Progenitor cell of endocrine pancreas (in vitro differentiated cells): Measurements from ENCODE around the gene RRM1. TPM values are rescaled to one million over a fixed set of nuclear protein-coding genes. Genes with fewer than 3 reads are reported as not detected.
A peak's percentile ranks its signal among the peaks of the same experiment; 100 is the strongest.
"Not testable (repeated sequence)": the region's sequence is repeated elsewhere in the genome, so short reads cannot be mapped to it uniquely, and the experiment has no call there.

Experiments
- DNase-seq: peaks from one replicate; pipeline ENCODE4 v3.0.0; 2021; ENCODE audit warnings: low spot score; ENCODE audit not compliant: unreplicated experiment
- H3K27ac Mint-ChIP-seq: 2 replicates; pipeline ENCODE4 v1.8.0; 2021; ENCODE audit warnings: mild to moderate bottlenecking, moderate library complexity, mixed read lengths
- H3K27me3 Mint-ChIP-seq: 2 replicates; pipeline ENCODE4 v1.8.0; 2021; ENCODE audit warnings: mixed read lengths
- H3K36me3 Mint-ChIP-seq: 2 replicates; pipeline ENCODE4 v1.8.0; 2022; ENCODE audit warnings: mixed read lengths; ENCODE audit not compliant: insufficient read depth
- H3K4me1 Mint-ChIP-seq: 2 replicates; pipeline ENCODE4 v1.8.0; 2021; ENCODE audit warnings: low read depth, mixed read lengths
- H3K4me3 Mint-ChIP-seq: 2 replicates; pipeline ENCODE4 v1.8.0; 2021; ENCODE audit warnings: low read depth, mild to moderate bottlenecking, moderate library complexity, mixed read lengths
- H3K9me3 Mint-ChIP-seq: 2 replicates; pipeline ENCODE4 v1.8.0; 2021; ENCODE audit warnings: low read depth, mixed read lengths
- CTCF ChIP-seq: fragments of 200-600 bp; sonication (generic); IDR thresholded peaks from one replicate; pipeline ENCODE4 v1.5.0; 2021; ENCODE audit warnings: antibody characterized with exemption, mild to moderate bottlenecking; ENCODE audit not compliant: unreplicated experiment
- total RNA-seq: library from RNA; stranded (reverse); gene quantifications from 2 replicates; pipeline ENCODE4 v1.2.1, GENCODE V29; 2021

The RRM1 gene
- total RNA-seq, 1 donor from 2014 or later = 76.4 TPM

DNA sequence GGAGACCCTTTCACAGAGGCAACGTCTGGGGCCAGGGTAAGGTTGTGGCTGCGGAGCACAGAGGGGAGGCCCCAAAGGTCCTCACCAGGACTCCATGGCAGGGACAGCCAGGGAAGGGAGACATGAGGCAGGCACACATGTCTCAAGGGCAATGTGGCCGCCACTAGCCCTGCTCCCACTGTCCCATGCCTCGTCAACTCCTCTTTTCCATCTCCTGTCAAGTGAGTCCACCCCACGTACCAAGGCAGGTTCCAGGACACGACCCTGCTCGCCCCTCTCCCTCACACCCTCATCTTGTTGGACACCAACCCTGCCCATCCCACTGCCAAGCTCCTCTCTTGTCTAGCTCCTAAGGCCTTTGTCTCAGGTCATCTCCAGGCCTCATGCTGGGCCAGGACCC is 73.2 kb downstream of the RRM1 start:
- Mint-ChIP-seq H3K27me3 (peaks cover 10% of the 10 kb centered on the region), H3K27ac (no peak overlapping the region), H3K4me1 (no peaks in the 10 kb centered on the region), H3K4me3 (no peak overlapping the region), H3K9me3 (peaks cover 10% of the 10 kb centered on the region), H3K36me3 (peaks cover 3% of the 10 kb centered on the region)
- DNase-seq = no peak
- TF ChIP-seq CTCF = no peak

GRCh38 chr11:4175620-4176350 is 81.2 kb downstream of the RRM1 start:
- Mint-ChIP-seq H3K27ac (peak overlapping the region; percentile 29), H3K4me3 (peak overlapping the region; percentile 83)
- DNase-seq = peak; percentile 34
- not testable (repeated sequence) for H3K9me3 Mint-ChIP-seq, H3K27me3 Mint-ChIP-seq, H3K36me3 Mint-ChIP-seq, H3K4me1 Mint-ChIP-seq

DNA sequence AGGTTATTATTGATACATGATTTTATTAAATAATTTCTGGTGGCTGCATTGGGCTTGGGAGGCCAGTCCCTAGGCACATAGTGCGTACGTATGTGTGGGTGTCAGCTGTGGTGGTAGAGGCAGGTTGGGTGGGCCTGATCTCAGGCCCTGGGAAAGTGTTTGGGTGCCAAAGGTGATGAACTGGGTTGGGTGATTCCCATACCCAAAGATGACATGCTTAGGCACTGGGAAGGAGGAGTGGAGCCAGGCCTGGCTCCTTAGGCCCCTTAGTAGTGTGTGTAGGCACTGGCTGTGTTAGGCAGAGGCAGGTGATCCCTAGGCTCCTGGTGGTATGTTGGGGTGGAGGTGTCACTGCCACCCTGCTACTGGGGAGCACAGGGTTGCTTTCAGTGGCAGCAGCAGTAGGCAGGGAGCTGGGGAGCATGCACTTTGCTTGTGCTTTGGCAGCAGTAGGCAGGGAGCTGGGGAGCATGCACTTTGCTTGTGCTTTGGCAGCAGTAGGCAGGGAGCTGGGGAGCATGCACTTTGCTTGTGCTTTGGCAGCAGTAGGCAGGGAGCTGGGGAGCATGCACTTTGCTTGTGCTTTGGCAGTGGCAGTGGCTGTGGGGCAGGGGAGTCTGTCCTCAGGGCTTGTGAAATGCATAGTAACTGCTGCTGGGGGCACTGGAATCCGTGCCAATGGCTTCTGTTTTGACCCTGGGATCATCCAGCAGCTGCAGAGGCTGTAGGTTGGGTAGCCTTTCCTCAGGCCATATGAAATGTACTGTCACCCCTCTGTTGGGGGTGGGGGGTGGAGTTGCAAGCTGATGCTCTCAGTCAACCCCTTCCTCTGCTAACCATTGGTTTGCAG is 84.4 kb downstream of the RRM1 start:
- Mint-ChIP-seq H3K4me1 (peaks cover 1% of the 10 kb centered on the region), H3K27ac (no peak overlapping the region), H3K4me3 (no peak overlapping the region), H3K9me3 (peaks cover 8% of the 10 kb centered on the region), H3K27me3 (no peaks in the 10 kb centered on the region), H3K36me3 (peaks cover 5% of the 10 kb centered on the region)
- TF ChIP-seq CTCF = no peak
- DNase-seq = no peak

GRCh38 chr11:4180441-4181183 is 86.0 kb downstream of the RRM1 start:
- H3K4me3 Mint-ChIP-seq = no peak overlapping the region
- peaks cover 7% of the 10 kb centered on the region for H3K27me3 Mint-ChIP-seq
- DNase-seq = no peak
- peaks cover 8% of the 10 kb centered on the region for H3K9me3 Mint-ChIP-seq
- TF ChIP-seq CTCF = no peak
- peak overlapping the region; percentile 17 for H3K27ac Mint-ChIP-seq
- H3K36me3 Mint-ChIP-seq = peaks cover 5% of the 10 kb centered on the region
- peaks cover 1% of the 10 kb centered on the region for H3K4me1 Mint-ChIP-seq

DNA sequence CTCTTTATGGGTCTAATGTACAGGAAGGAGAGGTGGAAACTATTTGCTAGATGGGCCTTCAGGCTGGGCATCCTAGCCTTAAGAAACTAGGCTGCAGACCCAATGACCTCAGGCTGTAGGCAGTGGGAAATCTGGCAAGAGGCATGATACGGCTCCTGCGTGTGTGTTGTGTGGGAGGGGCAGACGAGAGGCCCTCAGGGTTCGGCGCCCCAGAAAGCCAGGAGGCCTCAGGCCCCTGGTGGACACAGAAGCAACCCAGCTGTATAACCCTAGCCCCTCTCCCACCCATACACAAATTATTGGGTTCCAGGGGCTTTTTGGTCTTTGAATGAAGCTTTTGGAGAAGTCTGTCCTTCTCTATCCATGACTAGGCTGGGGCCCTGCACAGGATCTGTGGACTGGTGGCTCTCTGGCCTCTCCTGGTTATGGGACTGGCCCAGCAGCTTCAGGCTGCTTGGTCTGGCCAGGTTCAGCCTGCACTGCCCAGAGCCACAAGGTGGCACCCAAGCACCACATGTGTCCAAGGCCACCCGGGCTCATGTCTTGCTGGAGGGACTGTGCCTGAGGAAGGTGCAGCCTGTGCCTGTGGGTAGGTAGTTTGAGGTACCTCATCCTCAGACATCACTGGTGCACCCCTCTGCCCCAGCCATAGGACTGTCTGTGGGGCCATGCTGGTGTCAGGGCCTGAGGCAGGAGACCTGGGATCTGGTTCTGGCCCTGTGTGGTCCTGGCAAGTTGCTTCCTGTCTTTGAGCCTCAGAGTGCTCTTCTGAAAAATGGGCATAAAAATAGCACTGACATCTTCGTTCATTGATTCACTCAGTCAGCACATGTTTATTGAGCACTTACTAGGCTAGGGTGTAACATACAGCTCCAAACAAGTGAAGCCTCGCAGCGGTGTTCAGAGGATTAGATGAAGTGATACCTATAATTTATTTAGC is 87.5 kb downstream of the RRM1 start:
- peaks cover 7% of the 10 kb centered on the region for H3K27me3 Mint-ChIP-seq
- H3K9me3 Mint-ChIP-seq = no peaks in the 10 kb centered on the region
- no peaks in the 10 kb centered on the region for H3K36me3 Mint-ChIP-seq
- peak; percentile 83 for TF ChIP-seq CTCF
- no peak overlapping the region for H3K4me3 Mint-ChIP-seq
- DNase-seq = peak; percentile 53
- H3K4me1 Mint-ChIP-seq = no peaks in the 10 kb centered on the region
- no peak overlapping the region for H3K27ac Mint-ChIP-seq
